HS-5 (cell line): ENCODE results near the gene RANBP1.

Source experiments
- DNase-seq: peaks from one replicate; pipeline ENCODE4 v3.0.0-alpha.2; 2012; ENCODE audit warnings: low read depth

Gene RANBP1

DNA sequence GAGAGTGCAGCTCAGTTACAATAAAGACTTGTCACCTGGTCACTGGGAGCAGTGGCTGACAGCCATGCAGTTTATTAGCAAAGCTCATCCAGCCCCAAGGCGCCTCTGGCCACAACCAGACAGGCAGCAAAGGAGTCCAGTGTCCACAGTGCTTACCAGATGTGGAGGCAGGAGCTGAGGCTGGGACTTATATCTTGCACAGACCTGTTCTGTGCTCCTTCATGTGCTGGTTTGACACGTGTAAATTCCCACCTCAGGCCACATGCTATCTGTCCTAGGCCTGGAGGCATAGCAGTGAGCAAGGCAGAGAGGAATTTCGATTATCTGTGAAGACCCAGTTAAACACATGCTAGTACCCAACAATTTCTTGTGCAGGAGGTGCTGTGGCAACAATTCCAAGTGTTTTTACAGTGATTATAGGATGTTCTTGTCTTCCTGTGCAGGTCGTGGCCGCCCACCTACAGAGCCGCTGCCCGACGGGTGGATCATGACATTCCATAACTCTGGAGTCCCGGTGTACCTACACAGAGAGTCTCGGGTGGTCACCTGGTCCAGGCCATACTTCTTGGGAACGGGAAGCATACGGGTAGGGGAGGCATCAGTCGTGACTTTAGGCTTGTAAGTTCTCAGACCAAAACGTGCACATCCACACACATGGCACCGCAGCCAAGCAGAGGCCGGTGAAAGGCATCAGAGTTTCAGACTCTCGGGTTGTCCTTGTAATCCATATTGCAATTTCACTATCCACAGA lies 26.5 kb upstream of the RANBP1 start:
- DNase-seq, result no peak

DNA sequence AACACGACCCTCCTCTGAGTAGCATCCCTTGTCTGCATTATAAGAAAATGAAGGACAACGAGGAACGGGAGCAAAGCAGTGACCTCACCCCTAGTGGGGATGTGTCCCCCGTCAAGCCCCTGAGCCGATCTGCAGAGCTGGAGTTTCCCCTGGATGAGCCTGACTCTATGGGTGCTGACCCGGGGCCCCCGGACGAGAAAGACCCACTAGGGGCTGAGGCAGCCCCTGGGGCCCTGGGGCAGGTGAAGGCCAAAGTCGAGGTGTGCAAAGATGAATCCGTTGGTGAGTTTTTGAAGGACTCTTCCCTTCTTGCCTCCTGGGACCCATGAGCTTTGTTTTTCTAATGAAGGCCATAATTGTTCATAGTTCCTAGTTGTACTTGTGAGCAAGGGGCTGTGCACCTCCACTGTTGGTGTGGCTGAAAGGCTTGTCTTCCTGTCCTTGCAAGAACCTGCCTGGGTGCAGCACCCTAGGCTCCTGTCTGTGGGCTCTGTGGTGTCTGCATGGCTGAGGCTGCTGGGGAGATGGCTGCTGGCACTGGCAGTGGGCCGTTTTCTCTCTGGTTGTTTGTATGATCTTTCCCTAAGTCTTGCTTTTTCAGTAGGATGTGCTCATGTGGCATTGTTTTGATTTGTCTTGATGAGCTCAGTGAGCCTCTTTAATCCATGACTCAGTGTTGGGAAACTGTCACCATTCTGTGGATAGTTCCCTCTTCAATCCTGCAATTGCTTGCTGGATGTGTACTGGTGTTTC lies 25.8 kb upstream of the RANBP1 start:
- no peak for DNase-seq

DNA sequence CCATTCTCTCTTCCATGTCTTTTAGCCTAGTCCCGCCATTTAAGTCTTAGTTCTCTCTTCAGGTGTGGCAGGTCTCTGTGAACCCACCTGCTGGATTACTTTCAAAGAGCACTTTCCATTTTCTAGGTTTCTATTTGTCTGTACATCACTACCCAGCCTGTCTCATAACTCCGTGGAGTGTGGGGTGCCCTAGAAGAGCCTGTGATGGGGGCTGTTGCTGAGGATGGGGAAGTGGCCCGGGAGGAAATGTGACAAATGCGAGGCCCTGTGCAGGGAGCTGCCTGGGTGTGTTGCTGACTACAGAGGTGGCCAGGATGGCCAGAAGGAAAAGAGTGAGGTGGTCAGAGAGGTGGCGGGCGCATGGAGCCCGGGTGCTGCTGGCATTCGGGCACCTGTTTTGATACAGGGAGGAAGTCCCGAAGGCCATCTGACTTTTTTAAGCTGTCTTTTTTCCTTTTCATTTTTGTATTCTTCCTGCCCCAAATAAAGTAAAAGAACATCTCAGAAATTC lies 25.1 kb upstream of the RANBP1 start:
- no peak for DNase-seq

DNA sequence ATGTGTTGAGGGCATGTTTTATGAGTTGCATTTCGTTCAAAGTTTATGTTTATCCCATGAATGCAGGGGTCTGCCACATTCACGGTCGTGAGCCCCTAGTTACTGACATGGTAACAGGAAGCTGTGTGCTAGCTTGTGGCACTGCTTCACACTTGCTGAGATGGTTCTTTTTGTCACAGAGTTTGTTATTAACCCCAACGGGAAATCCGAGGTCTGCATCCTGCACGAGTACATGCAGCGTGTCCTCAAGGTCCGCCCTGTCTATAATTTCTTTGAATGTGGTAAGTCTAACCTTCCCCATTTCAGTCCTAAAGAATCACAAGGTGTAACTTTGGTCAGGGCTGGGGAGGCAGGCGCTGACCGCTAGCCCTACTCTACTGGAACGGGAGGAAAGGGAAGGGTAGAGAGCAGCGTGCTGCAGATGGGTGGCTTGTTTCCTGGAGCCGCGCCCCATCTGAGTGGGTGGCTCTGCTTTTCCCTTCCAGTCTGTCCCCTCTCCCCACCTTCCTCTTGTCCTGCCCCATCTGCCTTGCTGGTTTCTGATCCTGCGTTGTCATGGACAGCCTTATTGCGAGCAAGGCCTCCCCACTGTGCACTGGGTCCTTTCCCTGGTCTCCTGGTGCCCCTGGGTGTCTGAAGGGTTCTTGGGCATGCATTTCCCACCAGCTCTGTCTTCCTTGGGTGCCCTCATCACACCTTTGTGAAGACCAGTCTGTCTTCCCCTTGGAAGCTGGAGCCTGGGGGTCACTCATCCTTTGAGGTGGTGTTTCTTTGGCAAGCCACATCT lies 24.0 kb upstream of the RANBP1 start:
- no peak for DNase-seq

DNA sequence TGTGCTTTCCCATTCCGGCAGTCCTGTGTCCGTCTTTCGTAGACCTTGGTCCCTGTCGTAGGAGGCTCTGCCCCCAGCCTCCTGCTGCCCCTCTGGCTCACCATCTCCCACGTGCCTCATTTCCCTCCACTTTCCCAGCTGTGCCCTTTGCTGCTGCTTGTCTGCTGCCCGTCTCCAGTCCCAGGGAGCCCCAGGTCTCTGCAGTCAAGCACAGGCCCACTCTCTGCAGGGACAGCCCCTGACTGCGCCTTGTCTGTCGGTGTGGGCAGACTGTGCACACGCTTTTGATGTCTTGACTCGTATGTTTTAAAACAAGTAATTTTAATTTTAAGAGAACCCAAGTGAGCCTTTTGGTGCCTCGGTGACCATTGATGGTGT lies 23.4 kb upstream of the RANBP1 start:
- no peak for DNase-seq

DNA sequence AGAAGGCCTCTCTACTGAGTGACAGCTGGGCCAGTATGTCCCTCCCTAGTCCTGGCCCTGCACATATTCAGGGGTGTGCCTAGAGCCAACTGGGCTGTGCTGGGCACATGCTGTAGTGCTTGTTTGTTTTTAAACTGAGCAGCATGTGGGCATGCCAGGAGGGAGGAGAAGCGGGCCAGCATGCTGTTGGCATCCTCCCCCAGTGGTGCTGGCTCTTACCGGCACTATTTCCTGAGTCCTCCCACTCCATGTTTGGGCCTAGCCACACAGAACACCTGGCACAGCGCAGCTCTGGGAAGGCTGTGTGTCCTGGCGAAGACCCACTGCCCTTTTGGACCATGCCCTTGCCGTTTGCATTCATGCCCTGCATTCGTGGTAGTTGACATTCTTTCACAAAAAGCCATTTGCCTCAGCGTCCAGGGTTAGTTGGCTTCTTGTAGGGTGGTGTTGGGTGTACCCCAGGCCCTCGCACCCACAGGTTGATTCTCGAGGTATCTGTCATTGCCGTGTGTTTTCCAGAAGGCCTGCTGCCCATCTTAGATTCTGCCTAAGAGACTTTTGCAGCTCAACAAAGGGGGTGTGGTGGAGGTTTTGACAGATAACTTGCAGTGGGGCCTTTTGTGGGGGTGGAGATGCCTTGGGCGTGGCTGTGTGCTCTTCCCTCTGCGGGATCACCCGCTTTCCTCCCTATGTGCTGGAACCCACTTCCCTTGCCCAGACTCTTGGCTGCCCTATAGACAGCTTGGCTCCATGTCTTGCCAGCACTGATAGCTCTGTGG lies 22.3 kb upstream of the RANBP1 start:
- DNase-seq, result no peak

DNA sequence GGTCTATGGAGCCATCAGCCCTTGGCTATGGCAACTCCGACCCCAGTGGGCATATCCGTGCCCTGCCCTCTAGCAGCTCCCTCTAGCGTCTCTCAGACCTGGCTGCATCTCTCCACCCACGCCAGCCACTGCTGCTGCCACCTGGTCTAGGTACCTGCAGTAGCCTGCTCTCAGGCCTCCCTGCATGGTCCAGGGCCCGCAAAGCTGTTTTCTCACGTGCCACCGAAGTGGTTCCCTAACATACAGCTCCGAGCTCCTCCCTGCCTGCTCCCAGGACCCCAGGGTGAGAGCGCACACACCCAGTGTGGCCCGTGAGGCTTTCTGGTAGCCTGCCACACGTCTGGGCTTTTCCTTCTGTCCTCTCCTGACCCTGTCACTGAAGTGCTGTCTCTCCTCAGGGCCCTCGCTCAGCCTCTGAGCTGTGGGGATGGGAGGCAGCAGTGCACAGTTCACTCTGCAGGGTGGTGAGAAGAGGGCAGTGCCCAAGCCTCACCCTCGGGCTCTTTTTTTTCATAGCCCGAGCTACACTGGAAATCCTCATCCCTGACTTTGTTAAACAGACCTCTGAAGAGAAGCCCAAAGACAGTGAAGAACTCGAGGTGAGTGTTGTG lies 21.6 kb upstream of the RANBP1 start:
- DNase-seq, result no peak

DNA sequence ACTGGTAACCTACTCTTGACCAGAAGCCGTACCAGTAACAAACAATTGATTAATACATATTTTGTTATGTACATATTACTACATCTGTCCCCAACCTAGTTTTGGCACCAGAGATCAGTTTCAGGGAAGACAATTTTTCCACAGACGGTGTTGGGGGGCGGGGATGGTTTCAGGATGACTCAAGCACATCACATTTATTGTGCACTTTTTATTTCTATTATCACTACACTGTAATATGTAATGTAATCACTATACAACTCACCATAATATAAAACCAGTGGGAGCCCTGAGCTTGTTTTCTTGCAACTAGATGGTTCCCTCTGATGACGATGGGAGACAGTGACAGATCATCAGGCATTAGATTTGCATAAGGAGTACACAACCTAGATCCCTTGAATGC lies 20.4 kb upstream of the RANBP1 start:
- no peak for DNase-seq

DNA sequence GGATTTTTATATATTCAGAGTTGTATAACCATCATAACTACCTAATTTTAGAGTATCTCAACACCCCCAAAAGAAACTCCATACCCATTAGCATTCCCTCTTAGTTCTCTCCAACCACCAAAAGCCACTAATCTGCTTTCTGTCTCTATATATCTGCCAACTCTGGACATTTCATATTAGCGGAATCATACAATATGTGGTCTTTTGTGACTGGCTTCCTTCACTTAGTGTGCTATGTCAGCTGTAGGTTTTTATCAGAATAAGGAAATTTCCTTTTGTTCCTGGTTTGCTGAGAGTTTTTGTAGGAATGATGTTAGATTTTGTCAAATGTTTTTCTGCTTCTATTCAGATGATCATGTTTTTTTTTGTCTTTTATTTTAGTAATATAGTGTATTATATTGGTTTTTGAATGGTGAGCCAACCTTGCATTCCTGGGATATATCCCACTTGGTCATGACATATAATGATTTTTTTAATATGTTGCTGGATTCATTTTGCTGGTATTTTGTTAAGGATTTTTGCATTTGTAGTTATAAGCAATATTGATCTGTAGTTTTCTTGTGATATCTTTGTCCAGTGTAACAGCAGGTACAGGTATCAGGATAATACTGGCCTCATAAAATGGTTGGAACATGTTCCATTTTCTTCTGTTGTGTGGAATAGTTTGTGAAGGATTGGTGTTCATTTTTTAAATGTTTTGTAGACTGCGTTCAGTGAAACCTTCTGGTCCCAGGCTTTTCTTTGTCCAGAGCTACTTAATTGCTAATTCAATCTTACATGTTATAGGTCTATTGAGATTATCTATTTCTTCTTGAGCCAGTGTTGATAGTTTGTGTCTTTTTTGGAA lies 19.1 kb upstream of the RANBP1 start:
- no peak for DNase-seq

DNA sequence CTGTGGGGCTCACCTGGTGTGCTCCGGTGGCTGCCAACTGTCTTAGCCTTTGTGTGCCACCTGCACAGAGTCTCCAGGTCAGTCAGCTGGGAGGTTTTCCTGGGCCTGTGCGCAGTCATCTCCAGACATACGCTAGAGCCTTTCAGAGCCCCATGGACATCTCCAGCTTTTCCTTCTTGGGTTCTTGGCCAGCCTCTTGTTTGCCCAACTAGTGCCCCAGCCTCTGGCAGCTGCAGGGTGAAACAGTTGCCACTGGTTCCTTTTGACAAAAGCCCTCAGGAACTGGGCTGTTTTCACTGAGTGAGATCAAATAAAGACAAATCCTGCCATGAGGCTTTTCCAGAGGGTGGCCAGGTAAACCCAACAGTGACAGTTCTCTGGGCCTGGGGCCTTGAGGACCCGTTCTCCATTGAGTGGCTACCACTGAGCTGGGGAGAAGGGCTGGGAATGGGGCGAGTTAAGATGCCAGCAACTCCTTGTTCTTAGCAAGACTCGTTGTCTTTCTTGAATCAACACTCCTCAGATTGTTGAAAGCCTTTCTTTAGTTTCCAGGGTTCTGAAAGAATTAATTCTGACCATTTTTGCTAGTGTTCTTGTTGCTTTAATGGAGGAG lies 16.7 kb upstream of the RANBP1 start:
- DNase-seq, result no peak

DNA sequence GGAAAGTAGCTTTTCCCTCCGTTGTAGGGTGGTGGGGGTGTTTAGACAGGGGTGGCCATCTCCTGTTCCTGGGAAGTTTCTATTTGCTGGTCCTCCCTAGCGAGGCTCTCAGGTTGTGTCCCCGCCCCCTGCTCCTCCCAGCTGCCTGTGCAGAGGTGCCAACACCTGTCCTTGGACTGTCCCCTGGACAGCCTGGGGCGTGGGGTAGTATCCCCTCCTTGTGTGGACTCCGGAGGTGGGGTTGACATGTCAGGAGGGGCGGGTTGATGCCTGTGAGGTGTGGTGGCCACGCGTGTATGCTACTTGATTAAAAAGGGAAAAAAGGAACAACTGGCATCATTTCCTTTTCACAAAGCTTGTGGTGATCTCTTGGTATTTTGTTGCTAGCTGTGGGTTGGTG lies 14.3 kb upstream of the RANBP1 start:
- DNase-seq, result no peak

DNA sequence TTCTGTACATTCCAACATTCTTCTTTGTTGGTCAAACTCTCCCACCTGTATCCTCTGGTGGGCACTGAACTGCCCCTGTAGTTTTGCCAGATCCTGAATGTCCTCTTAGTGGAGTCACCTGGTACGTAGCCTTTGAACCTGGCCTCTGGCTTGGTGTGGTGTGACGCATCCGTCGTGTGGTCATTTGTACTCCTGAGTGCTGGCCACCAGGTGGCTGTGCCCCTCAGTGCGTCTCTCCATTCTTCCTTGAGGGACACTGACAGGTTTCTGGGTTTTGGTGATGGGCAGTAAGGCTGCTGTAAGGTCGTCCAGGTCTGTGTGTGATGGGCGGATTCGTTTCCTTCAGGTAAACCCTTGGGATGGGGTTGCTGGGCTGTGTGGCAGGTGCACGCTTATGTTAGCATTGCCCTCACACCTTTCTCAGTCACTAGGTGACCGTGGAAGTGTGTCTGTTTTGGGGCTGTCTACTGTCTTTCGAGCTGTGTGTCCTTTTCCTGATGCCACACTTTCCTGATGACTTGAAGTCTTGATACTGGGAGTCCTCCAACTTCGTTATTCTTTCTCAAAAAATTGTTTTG lies 13.6 kb upstream of the RANBP1 start:
- no peak for DNase-seq

DNA sequence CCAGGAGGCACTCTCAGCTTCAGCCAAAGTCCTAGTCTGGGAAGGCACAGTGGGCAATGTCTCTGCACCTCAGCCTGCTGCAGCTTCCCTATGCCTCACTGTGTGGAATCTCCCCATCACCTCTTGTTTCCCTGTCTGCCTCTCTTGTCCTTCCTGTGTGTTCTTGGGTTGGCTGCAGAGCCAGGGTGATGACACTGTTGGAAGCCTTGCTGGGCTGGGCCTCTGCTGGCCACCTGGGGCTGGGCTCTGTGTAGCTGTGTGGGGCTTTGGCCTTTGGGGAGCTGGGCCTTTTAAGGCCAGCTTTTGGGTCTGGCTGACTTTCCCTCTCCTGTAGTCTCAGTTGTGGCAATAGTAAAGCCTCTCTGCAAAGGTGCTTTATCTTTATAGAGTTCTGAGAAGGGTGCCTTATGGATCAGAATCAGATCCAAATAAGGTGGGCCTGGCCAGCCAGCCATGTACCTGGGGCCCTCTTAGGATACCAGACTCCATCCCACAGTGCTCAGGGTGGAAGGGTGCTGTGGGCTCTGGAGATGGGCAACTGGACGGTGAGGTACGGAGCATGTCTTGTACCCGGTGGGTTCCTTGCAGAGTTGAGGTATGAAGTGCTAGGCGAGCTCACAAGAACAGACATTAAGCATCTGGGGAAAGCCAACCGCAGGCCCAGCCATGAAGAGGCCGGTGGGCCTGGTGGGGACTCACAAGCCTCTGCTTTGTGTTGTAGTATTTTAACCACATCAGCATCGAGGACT lies 10.3 kb upstream of the RANBP1 start:
- DNase-seq, result no peak

DNA sequence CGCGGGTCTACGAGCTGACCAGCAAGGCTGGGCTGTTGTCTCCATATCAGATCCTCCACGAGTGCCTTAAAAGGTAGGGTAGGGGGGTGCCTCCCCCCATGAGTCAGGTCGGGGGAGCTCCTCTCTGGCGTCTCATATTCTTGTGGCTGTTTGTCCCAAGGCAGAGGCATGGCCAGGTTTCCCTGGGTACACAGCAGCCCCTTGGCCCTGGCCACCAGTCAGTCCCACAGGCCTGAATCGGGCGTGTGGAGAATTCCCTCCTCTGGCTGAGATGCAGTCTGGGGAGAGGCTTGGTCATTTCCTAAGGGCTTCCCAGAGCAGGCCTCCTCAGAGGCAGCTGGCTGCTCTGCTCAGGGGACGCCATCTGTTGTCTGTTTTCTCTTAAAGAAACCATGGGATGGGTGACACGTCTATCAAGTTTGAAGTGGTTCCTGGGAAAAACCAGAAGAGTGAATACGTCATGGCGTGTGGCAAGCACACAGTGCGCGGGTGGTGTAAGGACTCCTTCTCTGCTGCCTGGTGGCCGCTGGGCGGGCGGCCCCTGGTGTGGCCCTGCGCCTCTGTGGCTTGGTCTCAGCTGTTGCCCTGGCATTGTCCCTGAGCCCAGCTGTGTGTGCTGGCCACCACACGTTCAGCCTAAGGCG lies 9.6 kb upstream of the RANBP1 start:
- no peak for DNase-seq

DNA sequence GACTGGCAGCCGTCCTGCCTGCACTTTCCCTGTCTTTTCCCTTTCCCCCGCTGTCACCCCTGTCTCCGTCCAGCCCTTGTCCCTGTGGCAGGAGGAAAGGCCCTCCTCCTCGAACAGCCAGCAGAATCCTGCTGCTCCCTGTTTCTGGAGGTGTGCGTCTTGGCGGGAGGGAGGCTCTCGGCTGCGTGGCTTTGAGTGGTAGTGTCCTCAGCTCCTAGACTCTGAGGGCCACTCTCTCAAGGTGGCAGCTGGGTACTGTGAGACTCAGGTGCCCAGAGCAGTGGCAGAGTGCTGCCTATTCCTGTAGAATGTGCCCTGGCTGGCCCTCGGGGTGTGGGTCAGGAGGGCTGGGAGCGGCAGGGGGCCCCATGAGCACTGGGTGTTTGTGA lies 9.1 kb upstream of the RANBP1 start:
- no peak for DNase-seq

DNA sequence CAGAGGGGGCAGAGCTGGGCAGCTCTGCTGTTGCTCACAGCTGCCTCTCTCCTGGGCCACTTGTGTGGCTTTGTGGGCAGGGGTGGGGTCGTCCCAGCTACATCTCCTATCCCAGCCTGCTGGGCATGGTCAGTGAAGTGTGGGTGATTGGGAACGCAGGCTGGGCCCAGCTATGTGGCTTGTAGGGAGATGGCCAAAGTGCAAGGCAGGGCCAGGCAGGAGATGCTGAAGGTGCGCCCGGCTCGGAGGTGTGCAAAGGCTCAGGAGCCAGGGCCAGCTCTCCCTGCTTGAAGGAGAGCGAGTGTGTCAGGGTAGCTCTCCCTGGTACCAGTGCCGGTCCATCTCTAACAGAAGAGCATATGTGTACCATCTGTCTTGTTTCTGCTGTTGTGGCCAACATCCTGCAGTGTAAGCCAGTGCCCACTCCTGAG lies 8.4 kb upstream of the RANBP1 start:
- no peak for DNase-seq

DNA sequence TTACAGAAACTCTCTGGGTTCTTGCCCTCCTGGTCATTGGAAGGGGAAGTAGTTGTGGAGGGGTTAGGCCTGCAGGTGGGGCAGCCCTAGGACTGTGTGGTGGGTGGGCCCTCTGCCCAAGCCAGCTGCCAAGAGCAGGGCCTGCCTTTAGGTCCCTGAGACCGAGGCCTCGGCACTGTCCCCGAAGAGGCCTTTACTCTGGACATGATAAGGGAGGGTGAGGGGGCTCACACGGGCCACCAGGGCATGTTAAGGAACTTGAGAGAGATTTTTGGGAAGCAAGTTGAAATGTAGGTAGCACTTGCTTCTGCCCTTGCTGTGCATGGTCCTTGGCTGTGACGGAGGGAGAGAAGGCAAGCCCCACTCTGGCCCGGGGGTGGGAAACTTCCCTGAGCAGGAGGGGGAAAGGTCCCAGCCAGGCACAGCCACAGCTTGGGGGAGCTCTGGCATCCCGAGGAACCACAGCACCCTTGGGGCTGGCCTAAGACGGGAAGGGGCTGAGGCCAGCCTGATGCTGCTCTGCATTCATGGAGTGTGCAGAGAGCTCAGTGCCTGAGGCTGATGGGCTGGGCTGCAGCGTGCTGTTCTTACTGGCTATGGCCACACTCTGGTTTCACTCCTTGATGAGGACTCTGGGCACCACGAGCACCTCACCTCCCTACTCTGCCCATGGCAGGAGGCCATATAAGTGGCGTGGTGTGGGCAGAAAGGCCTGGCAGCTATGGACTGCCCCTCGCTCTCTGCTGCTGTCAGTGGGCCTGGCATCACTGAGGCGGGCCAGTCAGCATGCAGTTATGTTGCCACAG lies 7.8 kb upstream of the RANBP1 start:
- no peak for DNase-seq

DNA sequence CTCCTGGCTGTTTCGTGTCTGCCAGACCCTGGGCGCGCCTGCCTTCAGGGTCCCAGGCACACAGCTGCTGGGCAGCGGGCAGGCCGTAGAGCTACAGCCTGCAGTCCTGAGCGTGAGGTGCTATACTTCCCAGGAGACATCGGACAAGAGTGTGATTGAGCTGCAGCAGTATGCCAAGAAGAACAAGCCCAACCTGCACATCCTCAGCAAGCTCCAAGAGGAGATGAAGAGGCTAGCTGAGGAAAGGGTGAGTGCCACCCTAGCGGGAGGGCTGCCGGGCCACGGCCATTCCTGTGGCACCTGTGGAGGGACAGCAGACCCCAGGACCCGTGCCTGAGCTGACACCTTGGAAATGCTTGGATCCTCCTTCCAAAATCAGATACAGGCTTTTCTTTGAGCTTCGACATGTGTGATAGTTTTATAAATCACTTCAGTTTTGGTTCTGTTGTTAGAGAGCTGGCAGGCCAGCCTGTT lies 7.1 kb upstream of the RANBP1 start:
- DNase-seq, result no peak
